ENCODE data around the gene DUSP1.
A peak's percentile ranks its signal among the peaks of the same experiment; 100 is the strongest.

DUSP1 gene

DNA sequence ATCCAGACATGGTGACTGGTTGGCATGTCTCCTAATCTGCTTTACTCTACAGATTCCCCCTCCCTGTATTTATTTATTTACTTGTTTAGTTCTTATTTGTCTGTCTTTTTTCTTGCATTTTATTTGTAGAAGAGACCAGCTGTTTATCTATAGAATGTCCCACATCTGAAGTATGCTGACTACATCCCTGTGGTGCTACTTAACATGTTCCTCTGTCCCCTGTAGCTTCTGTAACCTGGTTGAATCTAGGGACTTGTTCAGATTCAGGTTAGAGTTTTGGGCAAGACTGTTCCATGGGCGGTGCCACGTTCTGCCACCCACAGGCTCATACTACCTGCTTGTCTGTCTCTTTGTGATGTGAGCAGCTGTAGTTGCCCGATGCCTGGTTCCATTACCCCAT, 23.5 kb downstream of the DUSP1 start:
- TF ChIP-seq, protein P1, sequence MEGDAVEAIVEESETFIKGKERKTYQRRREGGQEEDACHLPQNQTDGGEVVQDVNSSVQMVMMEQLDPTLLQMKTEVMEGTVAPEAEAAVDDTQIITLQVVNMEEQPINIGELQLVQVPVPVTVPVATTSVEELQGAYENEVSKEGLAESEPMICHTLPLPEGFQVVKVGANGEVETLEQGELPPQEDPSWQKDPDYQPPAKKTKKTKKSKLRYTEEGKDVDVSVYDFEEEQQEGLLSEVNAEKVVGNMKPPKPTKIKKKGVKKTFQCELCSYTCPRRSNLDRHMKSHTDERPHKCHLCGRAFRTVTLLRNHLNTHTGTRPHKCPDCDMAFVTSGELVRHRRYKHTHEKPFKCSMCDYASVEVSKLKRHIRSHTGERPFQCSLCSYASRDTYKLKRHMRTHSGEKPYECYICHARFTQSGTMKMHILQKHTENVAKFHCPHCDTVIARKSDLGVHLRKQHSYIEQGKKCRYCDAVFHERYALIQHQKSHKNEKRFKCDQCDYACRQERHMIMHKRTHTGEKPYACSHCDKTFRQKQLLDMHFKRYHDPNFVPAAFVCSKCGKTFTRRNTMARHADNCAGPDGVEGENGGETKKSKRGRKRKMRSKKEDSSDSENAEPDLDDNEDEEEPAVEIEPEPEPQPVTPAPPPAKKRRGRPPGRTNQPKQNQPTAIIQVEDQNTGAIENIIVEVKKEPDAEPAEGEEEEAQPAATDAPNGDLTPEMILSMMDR (IDR thresholded peaks at IDR 0.05), result no peak
- H3K4me1 ChIP-seq, result peaks cover 0 to 88% (median 40%) of the 10 kb centered on the region in 4 donors
- no peaks in the 10 kb centered on the region for H3K27me3 ChIP-seq
- no peak overlapping the region for H3K4me3 ChIP-seq
- intact Hi-C loops (cut with DNase I; ENCODE audit: low total_unique reads), result no loop called here
- H3K9me3 ChIP-seq, result no peaks in the 10 kb centered on the region
- H3K27ac ChIP-seq, result peak overlapping the region; percentile 90 to 92
- DNase-seq, result no peak
- no peaks in the 10 kb centered on the region for H3K36me3 ChIP-seq

DNA sequence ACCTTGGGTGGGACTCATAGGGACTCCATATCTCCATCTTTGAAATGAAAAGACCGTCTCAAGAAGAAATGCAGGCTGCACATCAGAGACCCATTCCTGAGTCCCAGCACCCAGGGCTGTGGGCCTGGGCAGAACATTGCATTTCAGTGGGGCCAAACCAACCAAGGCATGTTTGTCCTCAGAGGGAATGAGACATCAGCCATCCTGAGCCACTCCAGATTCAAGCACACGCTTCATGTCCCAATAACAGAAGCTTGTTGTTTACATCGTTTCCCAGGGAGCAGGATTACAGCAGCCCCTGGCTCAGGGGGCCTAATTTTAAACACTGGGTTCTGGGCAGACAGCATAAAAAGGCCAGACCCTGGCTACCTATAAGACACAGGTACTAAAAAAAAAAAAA, 24.3 kb downstream of the DUSP1 start:
- Histone ChIP-seq H3K4me3 (no peak overlapping the region), H3K4me1 (peaks cover 0 to 93% (median 42%) of the 10 kb centered on the region in 4 donors), H3K27me3 (no peaks in the 10 kb centered on the region), H3K27ac (peak overlapping the region; percentile 90 to 92), H3K36me3 (no peaks in the 10 kb centered on the region), H3K9me3 (no peaks in the 10 kb centered on the region)
- intact Hi-C loops (cut with DNase I; ENCODE audit: low total_unique reads), result no loop called here
- no peak for DNase-seq
- TF ChIP-seq, protein P1 (IDR thresholded peaks at IDR 0.05), result no peak

DNA sequence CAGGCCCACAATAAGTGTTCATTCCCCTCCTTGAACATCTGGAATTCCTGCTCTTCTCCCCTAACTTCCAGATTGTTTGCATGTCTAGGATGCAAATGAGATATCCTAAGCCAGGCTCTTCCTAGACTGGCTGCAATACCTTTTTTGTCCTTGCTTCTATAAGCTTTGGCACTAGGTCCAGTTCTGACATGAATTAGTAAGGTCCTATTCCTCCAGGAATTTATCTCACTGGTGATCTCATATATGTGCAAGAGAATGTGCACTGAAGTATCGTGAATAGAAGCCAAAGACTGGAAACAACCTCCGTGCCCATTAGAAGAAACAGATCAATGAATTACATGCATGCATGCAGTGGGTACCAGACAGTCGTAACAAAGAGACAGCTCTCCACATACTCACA, 25.2 kb downstream of the DUSP1 start:
- intact Hi-C loops (cut with DNase I; ENCODE audit: low total_unique reads), result no loop called here
- Histone ChIP-seq H3K9me3 (no peaks in the 10 kb centered on the region), H3K4me3 (no peak overlapping the region), H3K27me3 (no peaks in the 10 kb centered on the region), H3K27ac (peak overlapping the region; percentile 90 to 92), H3K4me1 (peaks cover 0 to 93% (median 48%) of the 10 kb centered on the region in 4 donors), H3K36me3 (no peaks in the 10 kb centered on the region)
- DNase-seq, result no peak
- TF ChIP-seq, protein P1 (IDR thresholded peaks at IDR 0.05), result no peak

DNA sequence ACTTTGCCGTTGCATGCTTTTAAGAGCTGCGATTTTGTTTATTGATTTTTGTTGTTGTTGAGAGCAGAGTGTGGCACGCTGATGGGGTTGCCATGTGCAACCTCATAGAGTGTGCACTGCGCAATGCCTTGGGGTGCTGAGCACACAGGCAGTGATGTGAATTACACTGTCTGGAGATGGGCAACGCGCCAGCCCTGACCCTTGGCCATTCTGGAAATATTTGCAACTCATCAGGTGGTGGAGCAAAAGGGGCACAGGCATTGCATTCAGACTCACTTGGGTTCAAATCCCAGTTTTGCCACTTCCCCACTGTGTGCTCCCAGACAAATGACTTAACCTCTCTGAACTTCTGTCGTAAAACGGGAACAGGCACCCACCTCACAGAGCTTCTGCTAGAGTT, 25.6 kb downstream of the DUSP1 start:
- Histone ChIP-seq H3K4me1 (peaks cover 0 to 93% (median 49%) of the 10 kb centered on the region in 4 donors), H3K27ac (peak overlapping the region; percentile 90 to 92), H3K9me3 (no peaks in the 10 kb centered on the region), H3K36me3 (no peaks in the 10 kb centered on the region), H3K4me3 (no peak overlapping the region), H3K27me3 (no peaks in the 10 kb centered on the region)
- DNase-seq, result no peak
- TF ChIP-seq, protein P1 (IDR thresholded peaks at IDR 0.05), result no peak
- intact Hi-C loops (cut with DNase I; ENCODE audit: low total_unique reads), result no loop called here

DNA sequence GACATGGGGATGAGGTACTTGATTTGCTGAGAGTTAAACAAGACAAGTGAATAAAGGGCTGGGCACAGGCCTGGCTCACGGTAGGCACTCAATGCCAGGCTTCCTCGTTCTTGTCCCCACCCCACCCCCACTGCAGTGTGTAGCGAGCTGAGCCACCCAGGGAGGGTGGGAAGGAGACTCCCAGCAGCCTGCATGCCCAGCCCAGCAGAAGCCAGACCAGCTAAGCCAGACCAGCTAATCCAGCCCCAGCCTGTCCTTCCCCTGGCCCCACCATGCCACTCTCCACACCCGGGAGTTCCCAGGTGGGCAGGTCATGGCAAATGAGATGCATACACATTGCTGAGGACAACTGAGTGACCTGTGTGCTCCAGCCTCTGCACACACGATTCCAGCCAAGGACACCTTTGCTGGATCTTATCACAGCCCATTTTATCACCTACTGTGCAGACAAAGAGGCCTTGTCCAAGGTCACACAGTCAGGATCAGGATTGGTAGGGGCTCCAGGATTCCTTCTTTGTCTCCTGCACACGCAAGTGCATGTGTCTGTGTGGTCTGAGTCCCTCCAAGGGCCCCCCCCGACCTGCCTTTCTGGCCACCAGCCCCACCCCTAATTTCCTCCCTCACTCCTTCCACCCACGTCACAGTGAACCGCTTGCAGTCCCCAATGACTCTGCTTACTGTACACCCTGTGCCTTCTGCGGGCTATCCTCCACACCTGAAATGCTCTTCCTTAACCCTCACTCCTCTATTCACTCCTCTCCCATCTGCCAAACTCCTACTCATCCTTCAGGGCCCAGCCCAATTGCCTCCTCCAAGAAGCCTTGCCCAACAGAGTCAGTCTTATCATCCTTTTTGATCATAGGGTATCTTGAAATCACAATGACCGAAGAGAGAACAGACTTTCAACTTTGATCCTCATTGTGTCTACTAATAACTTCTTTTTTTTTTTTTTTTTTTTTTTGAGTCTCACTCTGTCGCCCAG, 26.6 kb downstream of the DUSP1 start:
- no peaks in the 10 kb centered on the region for H3K36me3 ChIP-seq
- TF ChIP-seq, protein P1 (IDR thresholded peaks at IDR 0.05), result no peak
- intact Hi-C loops (cut with DNase I; ENCODE audit: low total_unique reads), result no loop called here
- H3K27ac ChIP-seq, result peak overlapping the region; percentile 92 to 93
- peaks cover 0 to 93% (median 48%) of the 10 kb centered on the region in 4 donors for H3K4me1 ChIP-seq
- no peaks in the 10 kb centered on the region for H3K27me3 ChIP-seq
- no peaks in the 10 kb centered on the region for H3K9me3 ChIP-seq
- DNase-seq, result no peak
- no peak overlapping the region for H3K4me3 ChIP-seq
